Iris pigment epithelial cell (primary cell): Measurements from ENCODE around the gene ACKR2.

ENCODE experiments used
- DNase-seq: peaks from one replicate; pipeline ENCODE4 v3.0.0-alpha.2; 2011; ENCODE audit warnings: low read depth

Gene ACKR2

DNA sequence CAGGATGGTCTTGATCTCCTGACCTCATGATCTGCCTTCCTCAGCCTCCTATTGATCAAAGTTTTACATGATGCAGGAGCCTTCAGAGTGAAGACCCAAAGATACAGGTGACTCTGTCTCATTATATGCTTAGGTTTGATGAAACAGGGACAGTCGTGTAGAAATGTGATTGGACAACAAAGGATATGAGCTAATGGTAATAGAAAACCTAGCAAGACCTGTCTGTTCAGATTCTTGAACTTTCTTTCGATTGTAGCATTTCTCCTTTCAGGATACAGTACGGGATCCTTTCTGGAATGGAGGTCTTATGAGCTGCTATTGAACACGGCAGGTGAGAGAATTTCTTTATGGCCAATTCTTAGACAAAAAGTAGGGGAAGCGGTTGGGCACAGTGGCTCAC is at the start of gene ACKR2:
Gene ACKR2 (plus strand): TSS at position 244 of the 400 bp plus-strand sequence. CDS start 55,058 bp downstream, outside the sequence.
- DNase-seq = no peak

GRCh38 chr3:42762046-42762724 is 47.1 kb upstream of the ACKR2 start:
- DNase-seq = no peak

GRCh38 chr3:42763021-42763420 is 46.2 kb upstream of the ACKR2 start:
- peak; percentile 78 for DNase-seq

GRCh38 chr3:42764115-42764514 is 45.1 kb upstream of the ACKR2 start:
- no peak for DNase-seq

DNA sequence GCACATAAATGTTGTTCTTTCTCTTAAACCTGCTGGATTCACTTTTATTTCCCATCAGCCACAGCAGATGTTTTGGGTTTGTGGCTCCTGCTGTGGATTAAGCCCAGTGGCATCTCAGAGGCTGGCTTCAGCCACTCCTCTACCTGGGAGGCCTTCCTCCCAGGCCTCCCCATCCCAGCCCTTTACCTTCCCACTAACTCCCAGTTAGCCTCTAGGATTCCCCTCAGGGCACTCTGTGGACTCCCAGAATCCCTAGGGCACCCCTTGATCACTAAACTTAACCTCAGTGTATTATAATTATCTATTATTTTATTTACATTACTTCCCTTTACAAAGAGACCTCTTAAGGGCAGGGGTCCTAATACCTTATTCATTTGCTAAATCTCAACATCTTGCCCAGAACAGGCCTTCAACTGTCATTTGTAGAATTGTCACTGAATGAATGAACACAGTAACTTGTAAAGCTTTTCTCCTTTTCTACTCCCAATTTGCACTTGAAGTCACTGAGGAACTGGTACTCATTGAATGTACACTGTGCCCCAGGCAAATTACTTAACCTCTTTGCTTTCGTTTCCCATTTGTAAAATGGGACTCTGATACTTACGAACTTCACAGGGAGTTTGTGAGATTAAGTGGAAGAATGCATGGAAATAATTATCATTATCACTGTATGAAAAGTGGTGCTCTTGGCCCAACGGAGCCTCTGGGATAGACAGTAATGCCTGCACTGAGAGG is 44.5 kb upstream of the ACKR2 start:
- no peak for DNase-seq

DNA sequence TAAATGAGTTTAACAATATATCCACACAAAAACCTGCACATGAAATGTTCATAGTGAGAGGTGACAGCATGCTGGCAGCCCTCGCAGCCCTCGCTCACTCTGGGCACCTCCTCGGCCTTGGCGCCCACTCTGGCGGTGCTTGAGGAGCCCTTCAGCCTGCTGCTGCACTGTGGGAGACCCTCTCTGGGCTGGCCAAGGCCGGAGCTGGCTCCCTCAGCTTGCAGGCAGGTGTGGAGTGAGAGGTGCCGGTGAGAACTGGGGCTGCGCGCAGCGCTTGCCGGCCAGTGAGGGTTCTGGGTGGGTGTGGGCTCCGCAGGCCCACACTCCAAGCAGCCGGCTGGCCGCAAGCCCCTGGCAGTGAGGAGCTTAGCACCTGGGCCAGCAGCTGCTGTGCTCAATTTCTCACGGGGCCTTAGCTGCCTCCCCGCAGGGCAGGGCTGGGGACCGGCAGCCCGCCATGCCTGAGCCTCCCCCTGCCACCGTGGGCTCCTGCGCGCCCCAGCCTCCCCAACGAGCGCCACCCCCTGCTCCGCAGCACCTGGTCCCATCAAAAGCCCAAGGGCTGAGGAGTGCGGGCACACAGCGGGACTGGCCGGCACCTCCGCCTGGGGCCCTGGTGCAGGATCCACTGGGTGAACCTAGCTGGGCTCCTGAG is 39.6 kb upstream of the ACKR2 start:
- DNase-seq = no peak

- no peak for DNase-seq
Measured at GRCh38 chr3:42771271-42771670, 38.0 kb upstream of the ACKR2 start.

DNA sequence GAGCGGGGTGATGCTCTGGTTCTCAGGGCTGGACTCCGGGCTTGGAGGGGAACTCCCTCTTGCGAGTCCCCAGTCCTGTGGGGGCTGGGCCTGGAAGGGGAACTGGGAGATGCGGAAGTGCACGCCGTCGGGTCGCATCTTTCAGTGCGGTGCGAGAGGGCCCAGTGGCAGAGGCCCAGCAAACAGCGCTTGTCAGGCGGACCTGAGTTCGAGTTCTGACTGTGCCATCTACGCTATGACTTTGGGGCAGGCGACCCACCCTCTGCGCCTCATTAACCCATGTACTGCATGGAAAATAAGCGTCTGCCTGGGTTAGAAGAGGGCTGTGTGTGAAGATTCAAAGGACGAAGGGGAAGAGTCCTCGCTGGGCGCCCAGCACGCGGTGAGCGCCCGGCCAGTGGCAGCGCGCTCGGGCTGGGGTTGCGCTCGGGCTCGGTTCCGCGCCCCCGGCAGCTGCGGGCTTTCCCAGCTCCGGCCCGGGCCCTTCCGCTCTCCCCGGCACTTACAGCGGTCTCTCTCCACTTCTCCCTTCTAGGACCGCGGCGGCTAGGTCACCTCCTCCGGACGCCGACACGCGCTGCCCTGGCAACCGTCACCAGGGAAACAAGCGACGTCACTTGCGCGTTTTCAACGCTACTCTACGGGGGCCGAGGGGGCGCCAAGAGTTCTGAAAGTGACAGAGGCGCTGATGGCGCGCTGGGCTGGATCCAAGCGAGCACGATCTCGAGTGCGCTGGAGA is 36.4 kb upstream of the ACKR2 start, which contains the start of gene CCDC13:
Gene CCDC13 (minus strand): TSS at position 584 of the 739 bp plus-strand sequence. CDS start 14,908 bp downstream, outside the sequence.
- peak; percentile 90 for DNase-seq

DNA sequence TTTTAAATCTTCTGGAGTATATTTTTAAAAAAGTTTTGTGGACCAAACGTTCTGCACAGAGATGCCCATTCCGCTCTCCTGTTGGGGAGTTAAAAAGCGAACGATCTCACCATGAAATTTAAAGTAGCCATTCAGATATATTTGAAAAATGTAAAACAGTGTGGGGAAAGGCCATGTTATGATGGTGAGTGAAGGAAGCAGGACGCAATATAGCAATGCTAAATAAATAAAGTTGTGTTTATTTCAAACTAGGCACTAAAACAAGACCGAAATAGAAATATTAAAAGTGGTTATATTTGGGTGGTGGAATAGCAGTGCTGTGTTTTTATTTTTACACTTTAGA is 35.9 kb upstream of the ACKR2 start:
- DNase-seq = no peak

DNA sequence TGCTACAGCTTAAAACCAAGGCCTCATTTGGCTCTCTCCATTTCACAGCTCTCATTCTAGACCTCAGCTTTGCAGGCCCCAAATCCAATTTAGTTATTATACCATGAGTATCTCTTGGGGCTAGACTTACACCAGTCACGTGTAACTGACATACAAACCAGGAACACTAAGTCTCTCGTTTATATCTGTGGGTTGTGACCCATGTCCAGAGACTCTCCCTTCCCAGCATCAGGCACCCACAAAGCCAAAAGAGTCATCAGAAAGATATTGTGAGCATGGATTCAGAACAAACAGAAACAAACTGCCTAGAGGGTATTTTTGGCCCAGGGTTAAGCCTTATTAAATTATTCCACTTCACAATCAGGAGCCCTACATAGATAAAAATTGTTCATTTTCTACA is 30.6 kb upstream of the ACKR2 start:
- peak; percentile 96 for DNase-seq

DNA sequence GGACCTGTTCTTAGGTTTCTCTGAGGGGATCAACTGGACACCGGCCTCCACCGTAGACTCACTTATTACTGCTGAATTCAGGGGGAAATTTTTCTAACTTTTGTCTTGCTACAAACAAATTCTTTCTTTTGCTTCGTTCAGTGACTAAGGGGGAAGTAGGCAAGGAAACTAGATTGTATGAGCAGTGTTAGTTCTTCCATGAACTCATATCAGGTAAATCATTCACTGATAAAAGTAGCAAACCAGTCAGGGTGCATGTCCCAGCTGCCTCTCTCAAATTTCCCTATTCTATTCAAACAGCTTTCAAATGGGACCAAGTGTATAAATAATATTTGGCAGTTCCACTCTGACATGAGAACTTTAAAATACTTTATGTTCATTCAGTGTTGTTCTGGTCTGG is 28.8 kb upstream of the ACKR2 start:
- DNase-seq = no peak

GRCh38 chr3:42780892-42781700 is 28.1 kb upstream of the ACKR2 start:
- DNase-seq = peak; percentile 81

- DNase-seq = no peak
Measured at GRCh38 chr3:42786212-42786611, 23.0 kb upstream of the ACKR2 start.

GRCh38 chr3:42786631-42787030 is 22.6 kb upstream of the ACKR2 start:
- no peak for DNase-seq

DNA sequence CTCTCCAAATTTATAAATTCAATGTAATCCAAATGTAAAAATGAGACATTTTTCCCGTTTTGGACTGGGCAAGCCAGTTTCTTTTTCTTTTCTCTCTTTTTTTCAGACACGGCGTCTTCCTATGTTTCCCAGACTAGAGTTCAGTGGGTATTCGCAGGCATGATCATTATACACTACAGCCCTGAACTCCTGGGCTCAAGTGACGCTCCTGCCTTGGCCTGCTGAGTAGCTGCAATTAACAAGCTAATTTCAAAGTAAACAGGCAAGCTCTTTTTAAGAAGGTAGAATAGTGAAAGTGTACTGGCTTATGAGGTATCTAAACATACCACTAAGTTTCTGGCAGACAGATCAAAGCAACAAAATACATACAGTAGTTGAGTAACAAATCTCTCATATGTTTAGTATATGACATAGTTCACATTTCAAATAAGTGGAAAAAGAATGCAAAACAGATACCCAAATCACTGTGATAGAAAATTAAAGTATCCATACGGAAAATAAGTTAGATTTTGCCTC is 18.5 kb upstream of the ACKR2 start:
- DNase-seq = peak; percentile 69

DNA sequence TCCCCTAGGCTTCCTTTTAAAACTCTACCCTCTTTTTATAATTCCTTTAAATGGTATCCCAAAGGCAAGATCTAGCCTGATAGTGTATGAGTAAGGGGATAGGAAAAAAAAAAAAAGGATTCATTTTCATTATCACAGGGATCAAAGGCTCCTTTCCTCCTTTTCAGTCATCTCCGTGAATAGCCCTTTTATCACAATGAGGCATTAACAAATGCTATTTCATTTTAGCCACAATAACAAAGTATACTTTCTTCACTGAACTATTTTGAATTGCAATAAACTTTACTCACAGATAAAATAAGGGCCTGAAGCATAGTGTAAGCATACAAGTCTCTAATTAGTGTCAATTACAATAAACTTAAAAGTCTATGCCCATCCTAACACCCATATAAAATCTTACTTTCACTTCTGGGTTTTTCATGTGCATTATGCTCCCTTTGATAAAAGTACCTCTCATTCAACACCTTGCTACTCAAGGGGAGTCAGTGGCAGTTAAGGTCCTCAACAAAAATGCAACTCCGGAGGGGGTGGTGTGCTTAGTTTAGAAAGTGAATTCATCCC is 13.5 kb upstream of the ACKR2 start:
- no peak for DNase-seq

DNA sequence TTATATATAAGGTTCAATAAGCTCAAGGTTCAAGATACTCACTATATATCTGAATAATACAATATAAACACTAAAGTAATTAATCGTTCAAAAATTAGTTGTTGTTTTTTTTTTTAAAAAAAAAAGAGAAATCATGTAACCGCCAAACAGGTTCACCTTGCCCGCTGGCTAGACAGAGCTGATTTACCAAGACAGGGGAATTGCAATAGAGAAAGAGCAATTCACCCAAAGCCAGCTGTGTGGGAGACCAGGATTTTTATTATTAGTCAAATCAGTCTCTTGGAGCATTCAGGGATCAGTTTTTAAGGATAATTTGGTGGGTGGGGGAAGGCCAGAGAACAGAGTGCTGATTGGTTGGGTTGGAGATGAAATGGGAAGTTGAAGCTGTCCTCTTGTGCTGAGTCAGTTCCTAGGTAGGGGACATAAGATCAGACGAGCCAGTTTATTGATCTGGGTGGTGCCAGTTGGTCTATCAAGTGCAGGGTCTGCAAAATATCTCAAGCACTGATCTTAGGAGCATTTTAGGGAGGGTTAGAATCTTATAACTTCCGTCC is 12.8 kb upstream of the ACKR2 start:
- DNase-seq = no peak

DNA sequence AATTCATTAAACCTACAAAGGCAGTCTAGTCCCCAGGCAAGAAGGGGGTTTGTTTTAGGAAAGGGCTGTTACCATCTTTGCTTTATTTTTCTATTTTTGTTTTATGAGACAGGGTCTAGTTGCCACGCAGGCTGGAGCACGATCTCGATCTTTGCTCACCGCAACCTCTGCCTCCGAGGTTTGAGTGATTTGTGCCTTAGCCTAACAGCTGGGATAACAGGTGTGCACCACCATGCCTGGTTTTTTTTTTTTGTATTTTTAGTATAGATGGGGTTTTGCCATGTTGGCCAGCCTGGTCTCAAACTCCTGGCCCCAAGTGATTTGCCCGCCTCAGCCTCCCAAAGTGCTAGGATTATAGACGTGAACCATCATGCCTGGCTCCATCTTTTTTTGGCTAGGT is 9.9 kb upstream of the ACKR2 start:
- DNase-seq = no peak

- DNase-seq = no peak
Measured at GRCh38 chr3:42800251-42800650, 9.0 kb upstream of the ACKR2 start.

DNA sequence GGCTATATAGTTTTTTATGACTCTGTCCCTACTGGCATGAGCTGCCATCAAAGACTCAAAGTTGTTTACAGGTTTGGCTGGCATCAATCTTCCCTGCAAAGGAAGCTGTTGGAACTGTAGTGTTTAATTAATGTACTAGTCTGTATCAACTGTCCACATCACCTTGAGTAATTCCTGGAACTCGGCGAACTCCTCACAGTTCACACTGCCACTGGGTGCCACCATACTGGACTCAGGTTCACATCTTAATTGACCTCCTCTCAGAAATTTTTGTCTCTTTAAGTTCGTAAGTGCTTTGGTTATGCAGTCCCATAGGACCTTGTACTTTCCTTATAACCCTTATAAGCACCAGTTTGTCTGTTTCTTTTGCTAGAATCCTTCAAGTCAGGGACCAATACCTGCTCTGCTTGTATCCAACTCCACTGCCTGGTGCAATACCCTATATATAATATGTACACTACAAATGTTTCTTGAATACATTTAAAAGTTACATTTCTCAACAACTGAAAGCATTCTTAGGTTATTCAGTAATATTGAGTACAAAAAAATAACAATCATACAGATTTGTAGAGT is 8.1 kb upstream of the ACKR2 start:
- no peak for DNase-seq
